ENCODE measurements around the gene MTRF1.

DNA sequence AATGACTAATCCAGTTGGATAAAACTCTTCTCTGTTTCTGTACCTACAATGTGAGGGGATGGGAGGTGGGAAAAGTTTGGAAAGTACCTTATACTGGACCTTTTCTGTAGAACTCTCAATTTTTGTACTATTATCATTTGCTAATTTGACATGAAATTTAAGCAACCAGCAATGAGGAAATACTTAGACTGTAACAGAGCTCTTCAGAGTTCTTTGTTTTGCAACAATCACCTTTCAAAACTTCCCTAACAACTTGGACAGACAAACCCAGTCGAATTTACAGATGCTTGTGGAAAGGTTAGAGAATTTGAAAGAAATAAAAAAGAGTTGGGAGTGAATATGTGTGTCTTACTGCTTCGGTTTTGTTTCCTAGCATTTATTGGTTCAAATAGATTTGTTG, 85.8 kb downstream of the MTRF1 start:
- no peak for TF ChIP-seq GATA2 (IDR thresholded peaks at IDR 0.05; ENCODE audit: low read depth, low read length)
- TF ChIP-seq GATA3 (IDR thresholded peaks at IDR 0.05; ENCODE audit: low read depth, low read length) = no peak
